ENCODE data around the gene LRSAM1.

- TF ChIP-seq POLR2A (IDR thresholded peaks at IDR 0.05) (no peak), CTCF (IDR thresholded peaks at IDR 0.05) (no peak)
Observed at GRCh38 chr9:127458921-127459320, 7.6 kb downstream of the LRSAM1 start.

Measured in adrenal gland (tissue), 5 donors.